DMS79 (cell line): ENCODE results near the gene GP1BB.
"Not testable (repeated sequence)": the region's sequence is repeated elsewhere in the genome, so short reads cannot be mapped to it uniquely, and the experiment has no call there.

Experiments
- DNase-seq: peaks from one replicate; lab custom pipeline; 2025; lab: John Stamatoyannopoulos, UW

The GP1BB gene

GRCh38 chr22:19693981-19694670 is 29.2 kb upstream of the GP1BB start:
- no peak for DNase-seq

GRCh38 chr22:19694696-19695095 is 28.6 kb upstream of the GP1BB start:
- DNase-seq: no peak

GRCh38 chr22:19696504-19697276 is 26.6 kb upstream of the GP1BB start:
- no peak for DNase-seq

GRCh38 chr22:19697871-19698270 is 25.5 kb upstream of the GP1BB start:
- not testable (repeated sequence) for DNase-seq

GRCh38 chr22:19700790-19701419 is 22.4 kb upstream of the GP1BB start:
- no peak for DNase-seq

GRCh38 chr22:19701420-19702145 is 21.8 kb upstream of the GP1BB start:
- no peak for DNase-seq

- DNase-seq: no peak
Observed at GRCh38 chr22:19703869-19704268, 19.5 kb upstream of the GP1BB start.

- DNase-seq: no peak
Observed at GRCh38 chr22:19704355-19705015, 18.9 kb upstream of the GP1BB start.

- no peak for DNase-seq
Observed at GRCh38 chr22:19705181-19705934, 18.0 kb upstream of the GP1BB start.

- DNase-seq: no peak
Observed at GRCh38 chr22:19706661-19707151, 16.6 kb upstream of the GP1BB start.

- no peak for DNase-seq
Observed at GRCh38 chr22:19707347-19708290, 15.7 kb upstream of the GP1BB start.

- DNase-seq: no peak
Observed at GRCh38 chr22:19708321-19709011, 14.9 kb upstream of the GP1BB start.

GRCh38 chr22:19709063-19709769 is 14.1 kb upstream of the GP1BB start:
- no peak for DNase-seq

GRCh38 chr22:19710020-19710768 is 13.1 kb upstream of the GP1BB start:
- no peak for DNase-seq

GRCh38 chr22:19710769-19711106 is 12.6 kb upstream of the GP1BB start:
- DNase-seq: no peak

GRCh38 chr22:19713245-19713644 is 10.1 kb upstream of the GP1BB start:
- DNase-seq: no peak

- no peak for DNase-seq
Observed at GRCh38 chr22:19713650-19714311, 9.6 kb upstream of the GP1BB start.
